Measurements from ENCODE around the gene MAP4K1. TPM values are rescaled to one million over a fixed set of nuclear protein-coding genes. Genes with fewer than 3 reads are reported as not detected.

The MAP4K1 gene
- total and polyA plus RNA-seq, 2 of the 13 experiments (the other 11 are each of a cell fraction or from before 2014, with no cell fraction given) = 0.24 to 0.89 TPM

DNA sequence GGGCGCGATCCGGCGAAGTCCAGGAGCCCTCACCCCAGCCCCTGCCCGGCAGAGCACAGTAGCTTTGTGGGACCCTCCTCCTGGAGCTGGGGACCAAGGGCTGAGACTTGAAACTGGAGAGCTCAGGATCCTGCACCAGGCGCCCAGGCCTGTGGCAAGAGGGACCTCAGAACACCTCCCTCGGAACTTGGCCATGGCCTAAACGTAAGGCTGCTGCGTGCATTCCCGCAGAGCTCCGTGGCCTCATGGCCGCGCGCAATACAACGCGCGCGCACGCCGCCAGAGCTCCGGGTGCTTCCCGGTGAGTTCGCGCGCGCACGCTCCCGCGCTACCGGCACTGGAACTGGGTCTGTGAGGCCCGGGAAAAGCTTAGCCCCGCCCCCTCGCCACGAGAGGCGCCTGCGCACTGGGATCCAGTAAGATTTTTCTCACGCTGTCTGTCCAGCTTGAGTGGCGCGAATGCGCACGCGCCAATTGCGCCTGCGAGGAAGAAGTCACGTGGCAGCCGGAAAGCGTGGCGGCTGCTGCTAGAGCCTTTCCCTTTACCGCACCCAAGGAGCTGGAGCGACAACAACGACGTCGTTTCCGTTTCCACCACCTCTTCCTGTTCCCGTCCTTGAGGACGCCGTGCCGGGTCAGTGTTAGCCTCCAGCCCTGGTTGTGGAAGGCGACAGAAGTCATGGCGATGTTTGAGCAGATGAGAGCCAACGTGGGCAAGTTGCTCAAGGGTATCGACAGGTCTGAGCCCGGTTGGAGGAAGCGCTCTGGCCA, 1.0 kb upstream of the MAP4K1 start, which contains the start of gene EIF3K (continued):
- TF ChIP-seq, protein P1, sequence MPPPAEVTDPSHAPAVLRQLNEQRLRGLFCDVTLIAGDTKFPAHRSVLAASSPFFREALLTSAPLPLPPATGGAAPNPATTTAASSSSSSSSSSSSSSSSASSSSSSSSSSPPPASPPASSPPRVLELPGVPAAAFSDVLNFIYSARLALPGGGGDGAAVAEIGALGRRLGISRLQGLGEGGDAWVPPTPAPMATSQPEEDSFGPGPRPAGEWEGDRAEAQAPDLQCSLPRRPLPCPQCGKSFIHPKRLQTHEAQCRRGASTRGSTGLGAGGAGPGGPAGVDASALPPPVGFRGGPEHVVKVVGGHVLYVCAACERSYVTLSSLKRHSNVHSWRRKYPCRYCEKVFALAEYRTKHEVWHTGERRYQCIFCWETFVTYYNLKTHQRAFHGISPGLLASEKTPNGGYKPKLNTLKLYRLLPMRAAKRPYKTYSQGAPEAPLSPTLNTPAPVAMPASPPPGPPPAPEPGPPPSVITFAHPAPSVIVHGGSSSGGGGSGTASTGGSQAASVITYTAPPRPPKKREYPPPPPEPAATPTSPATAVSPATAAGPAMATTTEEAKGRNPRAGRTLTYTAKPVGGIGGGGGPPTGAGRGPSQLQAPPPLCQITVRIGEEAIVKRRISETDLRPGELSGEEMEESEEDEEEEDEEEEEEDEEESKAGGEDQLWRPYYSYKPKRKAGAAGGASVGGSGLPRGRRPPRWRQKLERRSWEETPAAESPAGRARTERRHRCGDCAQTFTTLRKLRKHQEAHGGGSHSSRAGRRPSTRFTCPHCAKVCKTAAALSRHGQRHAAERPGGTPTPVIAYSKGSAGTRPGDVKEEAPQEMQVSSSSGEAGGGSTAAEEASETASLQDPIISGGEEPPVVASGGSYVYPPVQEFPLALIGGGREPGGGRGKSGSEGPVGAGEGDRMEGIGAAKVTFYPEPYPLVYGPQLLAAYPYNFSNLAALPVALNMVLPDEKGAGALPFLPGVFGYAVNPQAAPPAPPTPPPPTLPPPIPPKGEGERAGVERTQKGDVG (CRISPR knock-in tag; IDR thresholded peaks at IDR 0.05; ENCODE audit: borderline replicate concordance) = no peak
- no peak for TF ChIP-seq TOPORS (CRISPR knock-in tag; IDR thresholded peaks at IDR 0.05)
- TF ChIP-seq, protein P2, sequence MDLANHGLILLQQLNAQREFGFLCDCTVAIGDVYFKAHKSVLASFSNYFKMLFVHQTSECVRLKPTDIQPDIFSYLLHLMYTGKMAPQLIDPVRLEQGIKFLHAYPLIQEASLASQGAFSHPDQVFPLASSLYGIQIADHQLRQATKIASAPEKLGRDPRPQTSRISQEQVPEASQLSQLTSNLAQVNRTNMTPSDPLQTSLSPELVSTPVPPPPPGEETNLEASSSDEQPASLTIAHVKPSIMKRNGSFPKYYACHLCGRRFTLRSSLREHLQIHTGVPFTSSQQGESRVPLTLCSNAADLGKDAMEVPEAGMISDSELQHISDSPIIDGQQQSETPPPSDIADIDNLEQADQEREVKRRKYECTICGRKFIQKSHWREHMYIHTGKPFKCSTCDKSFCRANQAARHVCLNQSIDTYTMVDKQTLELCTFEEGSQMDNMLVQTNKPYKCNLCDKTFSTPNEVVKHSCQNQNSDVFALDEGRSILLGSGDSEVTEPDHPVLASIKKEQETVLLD (CRISPR knock-in tag; IDR thresholded peaks at IDR 0.05; ENCODE audit: low read depth) = no peak; the same call in 1 of the 2 replicates
- TF ChIP-seq CREB1 (IDR thresholded peaks at IDR 0.05) = peak; percentile 78
- TF ChIP-seq CREB1 (CRISPR knock-in tag; IDR thresholded peaks at IDR 0.05) = peak; percentile 97
- TF ChIP-seq PCBP1 (IDR thresholded peaks at IDR 0.05; ENCODE audit: borderline replicate concordance, low read depth, low read length) = no peak
- TF ChIP-seq, protein P3, sequence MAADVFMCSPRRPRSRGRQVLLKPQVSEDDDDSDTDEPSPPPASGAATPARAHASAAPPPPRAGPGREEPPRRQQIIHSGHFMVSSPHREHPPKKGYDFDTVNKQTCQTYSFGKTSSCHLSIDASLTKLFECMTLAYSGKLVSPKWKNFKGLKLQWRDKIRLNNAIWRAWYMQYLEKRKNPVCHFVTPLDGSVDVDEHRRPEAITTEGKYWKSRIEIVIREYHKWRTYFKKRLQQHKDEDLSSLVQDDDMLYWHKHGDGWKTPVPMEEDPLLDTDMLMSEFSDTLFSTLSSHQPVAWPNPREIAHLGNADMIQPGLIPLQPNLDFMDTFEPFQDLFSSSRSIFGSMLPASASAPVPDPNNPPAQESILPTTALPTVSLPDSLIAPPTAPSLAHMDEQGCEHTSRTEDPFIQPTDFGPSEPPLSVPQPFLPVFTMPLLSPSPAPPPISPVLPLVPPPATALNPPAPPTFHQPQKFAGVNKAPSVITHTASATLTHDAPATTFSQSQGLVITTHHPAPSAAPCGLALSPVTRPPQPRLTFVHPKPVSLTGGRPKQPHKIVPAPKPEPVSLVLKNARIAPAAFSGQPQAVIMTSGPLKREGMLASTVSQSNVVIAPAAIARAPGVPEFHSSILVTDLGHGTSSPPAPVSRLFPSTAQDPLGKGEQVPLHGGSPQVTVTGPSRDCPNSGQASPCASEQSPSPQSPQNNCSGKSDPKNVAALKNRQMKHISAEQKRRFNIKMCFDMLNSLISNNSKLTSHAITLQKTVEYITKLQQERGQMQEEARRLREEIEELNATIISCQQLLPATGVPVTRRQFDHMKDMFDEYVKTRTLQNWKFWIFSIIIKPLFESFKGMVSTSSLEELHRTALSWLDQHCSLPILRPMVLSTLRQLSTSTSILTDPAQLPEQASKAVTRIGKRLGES (CRISPR knock-in tag; IDR thresholded peaks at IDR 0.05; ENCODE audit: borderline replicate concordance) = no peak
- peak; percentile 84 for TF ChIP-seq DMAP1 (CRISPR knock-in tag; IDR thresholded peaks at IDR 0.05)
- TF ChIP-seq, protein P4, sequence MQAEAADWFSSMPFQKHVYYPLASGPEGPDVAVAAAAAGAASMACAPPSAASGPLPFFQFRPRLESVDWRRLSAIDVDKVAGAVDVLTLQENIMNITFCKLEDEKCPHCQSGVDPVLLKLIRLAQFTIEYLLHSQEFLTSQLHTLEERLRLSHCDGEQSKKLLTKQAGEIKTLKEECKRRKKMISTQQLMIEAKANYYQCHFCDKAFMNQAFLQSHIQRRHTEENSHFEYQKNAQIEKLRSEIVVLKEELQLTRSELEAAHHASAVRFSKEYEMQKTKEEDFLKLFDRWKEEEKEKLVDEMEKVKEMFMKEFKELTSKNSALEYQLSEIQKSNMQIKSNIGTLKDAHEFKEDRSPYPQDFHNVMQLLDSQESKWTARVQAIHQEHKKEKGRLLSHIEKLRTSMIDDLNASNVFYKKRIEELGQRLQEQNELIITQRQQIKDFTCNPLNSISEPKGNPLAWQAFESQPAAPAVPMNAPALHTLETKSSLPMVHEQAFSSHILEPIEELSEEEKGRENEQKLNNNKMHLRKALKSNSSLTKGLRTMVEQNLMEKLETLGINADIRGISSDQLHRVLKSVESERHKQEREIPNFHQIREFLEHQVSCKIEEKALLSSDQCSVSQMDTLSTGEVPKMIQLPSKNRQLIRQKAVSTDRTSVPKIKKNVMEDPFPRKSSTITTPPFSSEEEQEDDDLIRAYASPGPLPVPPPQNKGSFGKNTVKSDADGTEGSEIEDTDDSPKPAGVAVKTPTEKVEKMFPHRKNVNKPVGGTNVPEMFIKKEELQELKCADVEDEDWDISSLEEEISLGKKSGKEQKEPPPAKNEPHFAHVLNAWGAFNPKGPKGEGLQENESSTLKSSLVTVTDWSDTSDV (CRISPR knock-in tag; IDR thresholded peaks at IDR 0.05) = peak; percentile 87
- no peak for TF ChIP-seq ZNF605 (CRISPR knock-in tag; IDR thresholded peaks at IDR 0.05)
- TF ChIP-seq SPEN (CRISPR knock-in tag; IDR thresholded peaks at IDR 0.05; ENCODE audit: low read depth) = peak; percentile 88
- TF ChIP-seq, protein P5, sequence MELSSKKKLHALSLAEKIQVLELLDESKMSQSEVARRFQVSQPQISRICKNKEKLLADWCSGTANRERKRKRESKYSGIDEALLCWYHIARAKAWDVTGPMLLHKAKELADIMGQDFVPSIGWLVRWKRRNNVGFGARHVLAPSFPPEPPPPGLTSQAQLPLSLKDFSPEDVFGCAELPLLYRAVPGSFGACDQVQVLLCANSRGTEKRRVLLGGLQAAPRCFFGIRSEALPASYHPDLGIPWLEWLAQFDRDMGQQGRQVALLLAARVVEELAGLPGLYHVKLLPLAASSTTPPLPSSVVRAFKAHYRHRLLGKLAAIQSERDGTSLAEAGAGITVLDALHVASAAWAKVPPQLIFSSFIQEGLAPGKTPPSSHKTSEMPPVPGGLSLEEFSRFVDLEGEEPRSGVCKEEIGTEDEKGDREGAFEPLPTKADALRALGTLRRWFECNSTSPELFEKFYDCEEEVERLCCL (CRISPR knock-in tag; IDR thresholded peaks at IDR 0.05; ENCODE audit: borderline replicate concordance) = no peak
- no peak for TF ChIP-seq FIP1L1 (IDR thresholded peaks at IDR 0.05; ENCODE audit: borderline replicate concordance, insufficient read depth, low read depth, low read length)
- TF ChIP-seq, protein P6, sequence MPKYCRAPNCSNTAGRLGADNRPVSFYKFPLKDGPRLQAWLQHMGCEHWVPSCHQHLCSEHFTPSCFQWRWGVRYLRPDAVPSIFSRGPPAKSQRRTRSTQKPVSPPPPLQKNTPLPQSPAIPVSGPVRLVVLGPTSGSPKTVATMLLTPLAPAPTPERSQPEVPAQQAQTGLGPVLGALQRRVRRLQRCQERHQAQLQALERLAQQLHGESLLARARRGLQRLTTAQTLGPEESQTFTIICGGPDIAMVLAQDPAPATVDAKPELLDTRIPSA (CRISPR knock-in tag; IDR thresholded peaks at IDR 0.05; ENCODE audit: borderline replicate concordance) = no peak
- peak; percentile 58 for TF ChIP-seq ZNF772 (CRISPR knock-in tag; IDR thresholded peaks at IDR 0.05)

Data from HepG2 (cell line).